ENCODE data around the gene THAP12. TPM values are rescaled to one million over a fixed set of nuclear protein-coding genes. Genes with fewer than 3 reads are reported as not detected.

The THAP12 gene
- total RNA-seq, 1 donor from 2014 or later, result 66.0 TPM

GRCh38 chr11:76307396-76307795 is 73.5 kb downstream of the THAP12 start:
- no peak overlapping the region for H3K27ac Mint-ChIP-seq
- no peak overlapping the region for H3K4me3 Mint-ChIP-seq (ENCODE audit: low read depth)
- no peaks in the 10 kb centered on the region for H3K9me3 Mint-ChIP-seq
- no peaks in the 10 kb centered on the region for H3K36me3 Mint-ChIP-seq (ENCODE audit: low read depth)
- no peaks in the 10 kb centered on the region for H3K4me1 Mint-ChIP-seq (ENCODE audit: low read depth)
- peaks cover 18% of the 10 kb centered on the region for H3K27me3 Mint-ChIP-seq (ENCODE audit: low read depth)
- DNase-seq (ENCODE audit: low spot score), result no peak
- intact Hi-C loops (cut with micrococcal nuclease), result no loop called here

GRCh38 chr11:76303399-76303798 is 77.5 kb downstream of the THAP12 start:
- no peak for DNase-seq (ENCODE audit: low spot score)
- H3K4me1 Mint-ChIP-seq (ENCODE audit: low read depth), result no peaks in the 10 kb centered on the region
- intact Hi-C loops (cut with micrococcal nuclease), result no loop called here
- H3K27ac Mint-ChIP-seq, result no peak overlapping the region
- H3K27me3 Mint-ChIP-seq (ENCODE audit: low read depth), result peaks cover 16% of the 10 kb centered on the region
- H3K9me3 Mint-ChIP-seq, result no peaks in the 10 kb centered on the region
- no peaks in the 10 kb centered on the region for H3K36me3 Mint-ChIP-seq (ENCODE audit: low read depth)
- no peak overlapping the region for H3K4me3 Mint-ChIP-seq (ENCODE audit: low read depth)

- Mint-ChIP-seq H3K27me3 (ENCODE audit: low read depth) (peaks cover 16% of the 10 kb centered on the region), H3K36me3 (ENCODE audit: low read depth) (no peaks in the 10 kb centered on the region), H3K9me3 (no peaks in the 10 kb centered on the region), H3K27ac (no peak overlapping the region), H3K4me3 (ENCODE audit: low read depth) (no peak overlapping the region), H3K4me1 (ENCODE audit: low read depth) (no peaks in the 10 kb centered on the region)
- intact Hi-C loops (cut with micrococcal nuclease), result no loop called here
- no peak for DNase-seq (ENCODE audit: low spot score)
These were observed 77.9 kb downstream of the THAP12 start for GRCh38 chr11:76302996-76303395.

Other genes with a start within 250 kb of the THAP12 start
- gene WNT11, start 174.6 kb downstream of the THAP12 start, total RNA-seq, result 0.91 TPM in 1 of 2 replicates, not detected in the other
- 4.3 and 4.4 TPM in 2 replicates for gene GVQW3, start 191 bp upstream of the THAP12 start, total RNA-seq
- 31.5 and 32.0 TPM in 2 replicates for gene EMSY, start 63.9 kb upstream of the THAP12 start, total RNA-seq

Data from activated T-helper 2 cell treated with anti-CD3 and anti-CD28 coated beads, Interferon-gamma antibody, Interleukin-2, Interleukin-4, amounts not matched to agents 10 μg/mL and 5 μg/mL and 100 μg/mL, durations not matched to agents 14 hours and 24 hours and 36 hours (primary cell).